Medulla oblongata (tissue), 1 donor: ENCODE results near the gene PPHLN1.
A peak's percentile ranks its signal among the peaks of the same experiment; 100 is the strongest.
"Not testable (repeated sequence)": the region's sequence is repeated elsewhere in the genome, so short reads cannot be mapped to it uniquely, and the experiment has no call there.

Experiments used
- DNase-seq: peaks from one replicate; pipeline ENCODE4 v3.0.0-alpha.2; 2015; ENCODE audit errors: extremely low spot score

The PPHLN1 gene

DNA sequence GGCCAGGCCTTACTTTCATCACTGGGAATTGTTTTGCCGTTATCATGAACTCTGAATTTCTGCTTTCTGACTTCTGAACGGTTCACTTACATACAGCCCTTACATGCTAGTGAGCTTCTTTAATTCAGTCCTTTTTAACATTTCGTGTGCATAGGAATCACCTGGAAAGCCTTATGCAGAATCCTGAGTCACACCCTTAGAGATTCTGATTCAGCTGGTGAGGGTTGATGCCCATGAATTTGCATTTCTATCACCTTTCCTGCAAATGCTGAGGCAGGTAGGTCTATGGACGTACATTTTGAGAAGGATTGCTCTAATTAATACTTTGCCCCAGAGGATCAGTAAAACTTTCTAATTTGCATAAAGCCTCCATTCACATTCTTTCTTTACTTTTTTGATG is 44.0 kb downstream of the PPHLN1 start:
- DNase-seq, result no peak

DNA sequence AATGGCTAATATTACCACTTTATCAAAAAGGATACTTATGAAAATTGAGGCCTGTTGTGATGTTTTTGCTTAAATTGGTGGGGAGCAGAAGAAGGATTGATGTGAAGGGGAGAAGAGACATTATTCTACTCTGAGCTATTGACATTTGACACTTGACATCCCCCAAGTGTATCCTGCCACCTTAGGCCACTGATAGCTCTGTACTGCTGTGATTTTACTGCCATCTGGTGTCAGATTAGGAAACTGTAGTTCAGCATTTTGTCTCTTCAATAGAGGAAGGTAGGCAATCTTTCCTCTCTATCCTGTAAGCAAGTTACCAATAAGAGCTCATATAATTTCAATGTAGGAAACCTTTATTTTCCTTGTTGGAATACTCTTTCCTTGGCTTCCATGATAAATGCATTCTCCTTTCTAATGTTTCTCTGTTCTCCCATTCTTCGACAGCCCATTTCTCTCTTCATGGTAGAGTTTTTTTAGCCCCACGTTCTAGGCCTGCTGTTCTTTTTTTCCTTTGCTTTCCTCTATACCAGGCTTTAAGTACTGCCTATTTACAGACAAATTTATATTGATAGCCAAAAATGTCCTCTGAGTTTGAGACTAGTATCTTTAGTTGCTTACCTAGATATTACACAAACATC is 46.3 kb downstream of the PPHLN1 start:
- DNase-seq, result peak; percentile 79

DNA sequence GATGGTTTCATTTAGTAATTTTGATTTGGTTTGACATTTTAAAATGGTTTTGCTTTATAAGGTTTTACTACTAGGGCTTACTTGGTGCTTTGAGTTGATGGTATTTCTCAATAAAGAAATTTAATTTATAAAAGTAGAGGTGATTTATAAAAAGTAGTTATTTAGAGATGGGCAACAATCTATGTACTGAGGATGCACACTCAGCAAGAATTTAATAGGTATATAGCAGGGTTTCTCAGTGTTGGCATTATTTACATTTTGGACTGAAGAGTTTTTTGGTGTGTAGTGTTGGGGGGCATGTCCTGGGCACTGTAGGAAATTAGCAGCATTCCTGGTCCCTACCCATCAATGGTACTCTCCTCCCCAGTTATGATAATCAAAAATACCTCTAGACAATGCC is 47.7 kb downstream of the PPHLN1 start:
- no peak for DNase-seq

DNA sequence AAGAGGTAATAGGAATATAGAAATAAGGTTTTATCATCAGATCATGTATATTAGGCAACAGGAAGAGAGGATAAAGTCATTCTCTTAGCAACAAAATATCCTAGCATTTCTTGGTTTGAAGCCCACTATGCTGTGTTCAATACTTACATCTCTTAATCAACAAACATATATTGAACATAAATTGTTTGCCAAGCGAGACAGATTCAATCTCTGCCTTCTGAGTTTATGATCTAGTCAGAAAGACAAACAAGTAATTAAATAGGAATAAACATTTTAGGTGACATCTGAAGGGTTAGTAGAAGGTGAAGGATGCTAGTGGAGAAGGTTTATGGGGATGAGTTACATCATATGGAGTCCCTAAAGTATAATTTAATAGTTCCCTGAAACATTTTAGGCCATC is 54.8 kb downstream of the PPHLN1 start:
- no peak for DNase-seq

DNA sequence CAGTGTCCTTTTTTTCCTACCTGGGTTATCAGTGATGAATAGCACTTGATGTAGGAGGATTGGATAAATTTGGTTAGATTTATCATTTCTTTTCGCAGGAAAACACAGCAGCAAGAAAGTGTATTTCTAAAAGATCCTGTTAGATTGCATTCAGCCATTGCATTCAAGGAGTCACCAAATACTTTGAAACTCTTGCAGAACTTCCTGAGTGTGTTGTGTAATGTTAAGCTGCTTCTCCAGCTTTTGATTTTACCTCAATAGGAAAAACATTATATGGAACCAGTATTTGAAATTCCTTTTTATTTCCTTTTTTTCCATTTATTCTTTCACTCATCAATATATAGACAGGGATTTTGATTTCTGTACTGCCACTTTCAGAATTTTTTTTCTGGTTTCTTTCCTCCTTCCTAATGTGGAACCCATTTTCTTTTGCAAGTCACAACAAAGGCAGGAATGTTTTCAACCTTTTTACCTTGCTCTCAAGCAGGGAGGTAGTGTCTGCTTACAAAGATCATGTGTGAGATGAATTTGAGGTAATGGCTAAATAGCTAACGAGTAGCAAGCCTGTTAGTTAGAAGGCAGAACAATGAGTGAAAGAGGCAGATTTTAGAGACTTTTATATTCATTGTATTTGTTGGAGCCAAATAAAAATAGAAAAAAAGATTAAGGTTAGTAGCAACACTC is 56.2 kb downstream of the PPHLN1 start:
- no peak for DNase-seq

DNA sequence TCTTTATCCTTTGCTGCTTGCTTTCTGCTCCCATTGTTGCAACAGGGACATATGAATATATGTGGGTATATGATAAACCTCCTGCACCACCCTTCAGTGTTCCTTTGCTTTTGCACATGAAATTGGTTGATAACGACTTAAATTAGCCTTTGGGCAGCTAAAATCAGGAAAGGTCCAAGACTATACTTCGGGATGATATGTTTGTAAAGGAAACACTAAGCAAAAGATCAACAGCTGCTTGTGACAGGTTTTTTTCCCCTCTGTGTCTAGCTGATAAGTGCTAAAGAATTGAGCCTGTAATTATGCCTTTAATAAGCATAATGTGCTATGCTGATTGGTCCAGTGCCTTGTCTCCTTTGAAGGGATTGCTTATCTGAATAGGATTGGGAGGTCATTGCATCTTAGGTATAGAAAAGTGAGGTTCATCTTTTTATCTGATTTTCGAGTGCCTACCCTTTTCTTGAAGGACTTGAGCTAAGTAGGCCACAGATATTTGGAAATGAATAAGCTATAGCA is 59.4 kb downstream of the PPHLN1 start:
- DNase-seq, result no peak

DNA sequence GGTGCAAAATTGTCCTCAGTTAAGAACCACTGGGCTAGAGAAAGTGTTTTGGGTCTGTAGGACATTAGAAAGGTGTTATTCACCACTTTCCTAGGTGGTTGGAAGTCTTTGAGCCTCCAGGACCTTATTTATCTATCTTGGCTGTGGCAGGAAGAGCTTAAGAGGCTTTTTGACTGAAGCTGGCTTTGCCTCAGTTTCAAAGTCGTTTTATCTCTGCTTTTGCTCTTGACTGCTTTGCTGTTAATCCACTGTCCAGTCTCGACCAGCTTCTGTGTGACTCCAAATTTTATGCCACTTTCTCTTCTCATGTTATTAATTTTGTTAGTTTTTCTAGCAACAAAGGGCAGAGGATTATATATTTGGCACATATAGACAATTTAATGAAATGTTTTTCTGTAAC is 60.3 kb downstream of the PPHLN1 start:
- no peak for DNase-seq

DNA sequence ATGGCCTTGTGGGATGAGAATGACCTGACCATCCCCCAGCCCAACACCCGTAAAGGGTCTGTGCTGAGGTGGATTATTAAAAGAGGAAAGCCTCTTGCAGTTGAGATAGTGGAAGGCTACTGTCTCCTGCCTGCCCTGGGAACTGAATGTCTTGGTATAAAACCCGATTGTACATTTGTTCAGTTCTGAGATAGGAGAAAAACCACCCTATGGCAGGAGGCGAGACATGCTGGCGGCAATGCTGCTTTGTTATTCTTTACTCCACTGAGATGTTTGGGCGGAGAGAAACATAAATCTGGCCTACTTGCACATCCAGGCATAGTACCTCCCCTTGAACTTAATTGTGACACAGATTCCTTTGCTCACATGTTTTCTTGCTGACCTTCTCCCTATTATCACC is 62.1 kb downstream of the PPHLN1 start:
- DNase-seq, result not testable (repeated sequence)

DNA sequence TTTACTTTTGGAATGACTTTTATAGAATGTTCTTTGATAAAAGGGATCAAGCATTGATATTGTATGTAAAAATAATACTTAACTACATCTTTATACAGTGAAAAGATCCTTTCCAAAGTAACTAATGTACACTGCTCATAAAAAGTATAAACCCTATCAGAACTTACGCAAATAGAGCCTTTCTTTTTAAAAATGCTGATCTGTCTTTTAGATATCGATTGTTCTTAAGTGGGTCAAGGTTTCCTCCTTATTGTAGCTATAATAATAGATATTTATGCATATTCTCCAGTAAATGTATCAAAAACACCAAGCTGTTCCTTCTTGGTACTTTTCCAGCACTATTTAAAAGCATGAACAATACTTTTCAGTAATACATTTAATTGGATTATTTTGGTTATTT is 68.5 kb downstream of the PPHLN1 start:
- DNase-seq, result no peak

DNA sequence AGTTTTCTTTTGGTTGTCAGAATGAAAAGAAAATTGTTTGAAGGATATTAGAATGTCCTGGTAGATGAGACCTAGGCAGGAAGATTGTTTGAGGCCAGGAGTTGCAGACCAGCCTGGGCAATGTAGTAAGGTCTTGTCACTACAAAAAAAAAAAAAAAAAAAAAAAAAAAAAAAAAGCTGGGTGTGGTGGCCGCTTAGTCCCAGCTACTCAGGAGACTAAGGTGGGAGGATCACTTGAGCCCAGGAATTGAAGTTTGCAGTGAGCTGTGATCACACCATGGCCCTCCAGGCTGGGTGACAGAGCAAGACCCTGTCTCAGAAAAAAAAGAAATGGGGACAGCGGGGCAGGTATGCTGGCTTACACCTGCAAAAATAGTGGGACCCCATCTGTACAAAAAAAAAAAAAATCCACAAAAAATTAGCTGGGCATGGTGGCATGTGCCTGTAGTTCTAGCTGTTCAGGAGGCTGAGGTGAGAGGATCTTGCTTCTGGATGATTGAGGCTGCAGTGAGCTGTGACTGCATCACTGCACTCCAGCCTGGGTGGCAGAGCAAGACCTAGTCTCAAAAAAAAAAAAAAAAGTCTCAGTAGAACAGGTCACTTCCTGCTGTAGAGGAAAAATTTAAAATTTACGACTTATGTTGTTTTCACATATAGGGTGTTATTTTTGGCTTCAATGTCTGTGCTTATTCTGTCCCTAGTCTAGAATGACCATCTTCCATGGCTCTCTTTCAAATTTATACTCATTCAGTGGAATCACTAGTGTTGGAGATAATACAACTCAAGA is 70.7 kb downstream of the PPHLN1 start:
- no peak for DNase-seq

DNA sequence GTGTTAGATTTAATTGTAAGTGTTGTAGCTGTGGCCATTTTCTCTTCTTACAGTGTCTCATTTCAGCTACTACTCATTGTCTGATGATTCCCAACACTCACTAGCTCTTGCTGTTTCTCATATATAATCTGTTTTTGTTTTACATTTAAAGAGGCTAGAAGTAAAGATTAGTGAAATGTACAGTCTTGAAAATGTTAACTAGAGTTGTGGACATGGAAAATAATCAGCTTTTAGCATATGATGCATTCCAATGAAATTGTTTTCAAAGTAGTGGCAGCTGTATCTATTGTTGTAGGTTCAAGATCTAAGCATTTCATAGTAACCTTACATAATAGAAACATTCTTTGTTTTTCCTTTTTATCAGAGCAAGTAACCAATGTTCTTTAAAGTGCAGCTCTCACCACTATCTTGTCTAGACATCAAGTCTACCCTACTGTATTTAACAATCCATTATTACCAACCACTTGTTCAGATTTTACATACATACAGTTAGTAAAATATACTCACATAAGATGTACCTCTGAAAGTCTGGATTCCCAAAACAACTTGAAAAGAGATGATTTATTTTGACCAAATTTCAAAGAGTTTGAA is 76.9 kb downstream of the PPHLN1 start:
- no peak for DNase-seq

DNA sequence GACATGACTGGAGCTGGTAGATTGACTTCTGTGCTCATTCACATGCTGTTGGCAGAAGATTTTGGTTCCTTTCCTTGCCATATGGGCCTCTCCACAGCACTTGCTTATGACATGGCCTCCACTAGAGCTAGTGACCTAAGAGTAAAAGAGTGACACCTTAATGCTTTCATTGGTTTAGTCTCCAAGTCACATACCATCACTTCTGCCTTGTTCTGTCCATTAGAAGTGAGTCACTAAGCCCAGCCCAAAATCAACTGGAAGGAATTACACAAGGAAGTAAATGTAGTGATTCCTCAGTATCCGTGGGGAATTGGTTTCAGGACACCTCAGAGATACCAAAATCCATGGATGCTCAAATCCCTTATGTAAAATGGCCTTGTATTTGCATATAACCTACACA is 81.3 kb downstream of the PPHLN1 start:
- no peak for DNase-seq

DNA sequence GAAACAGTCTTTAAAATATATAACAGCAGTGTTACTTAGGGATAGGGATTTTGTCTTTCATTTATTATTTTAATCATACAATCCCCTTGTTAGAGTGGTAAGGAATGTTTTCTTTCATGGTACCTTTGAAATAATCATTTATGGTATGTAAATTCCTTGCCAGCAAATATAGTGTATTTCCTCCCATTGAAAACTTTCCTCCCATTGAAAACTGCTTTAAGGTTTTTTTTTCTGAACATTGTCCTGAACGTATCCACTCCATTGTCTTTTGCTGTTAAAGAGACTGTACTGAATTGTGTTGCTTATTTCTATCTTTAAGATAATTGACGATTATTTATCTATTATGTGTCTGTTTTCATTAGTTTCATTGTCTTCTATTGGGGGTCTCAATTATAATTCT is 83.5 kb downstream of the PPHLN1 start:
- no peak for DNase-seq

DNA sequence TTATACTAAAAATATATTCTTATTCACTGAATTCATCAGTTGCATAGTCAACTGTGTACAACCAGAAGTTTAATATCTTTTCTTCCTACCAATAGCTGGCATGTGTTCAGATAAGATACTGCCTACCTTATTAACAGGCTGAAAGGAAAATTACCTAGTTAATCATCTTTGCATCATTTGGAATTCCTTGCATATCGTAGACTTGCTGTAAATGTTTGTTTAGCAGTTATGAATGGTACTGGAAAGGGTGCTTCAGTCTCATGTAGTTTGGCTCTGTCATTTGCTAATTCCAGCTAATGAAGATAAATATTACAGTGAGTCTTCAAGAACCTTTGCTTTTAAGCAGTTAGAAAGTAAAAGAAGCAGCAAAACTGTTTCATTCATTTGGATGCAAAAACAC is 84.4 kb downstream of the PPHLN1 start:
- no peak for DNase-seq

DNA sequence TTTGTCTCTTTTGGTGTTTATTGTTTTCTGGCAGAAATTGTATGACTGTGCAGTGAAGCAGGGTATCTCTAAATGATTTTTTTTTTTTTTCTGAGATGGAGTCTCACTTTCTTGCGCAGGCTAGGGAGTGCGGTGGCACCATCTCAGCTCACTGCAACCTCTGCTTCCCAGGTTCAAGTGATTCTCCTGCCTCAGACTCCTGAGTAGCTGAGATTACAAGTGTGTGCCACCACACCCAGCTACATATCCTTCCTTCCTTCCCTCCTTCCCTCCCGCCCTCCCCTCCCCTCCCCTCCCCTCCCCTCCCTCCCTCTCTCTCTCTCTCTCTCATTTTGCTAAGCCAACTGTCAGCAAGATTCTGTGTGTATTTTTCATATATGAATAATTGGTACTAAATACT is 94.4 kb downstream of the PPHLN1 start:
- DNase-seq, result no peak

DNA sequence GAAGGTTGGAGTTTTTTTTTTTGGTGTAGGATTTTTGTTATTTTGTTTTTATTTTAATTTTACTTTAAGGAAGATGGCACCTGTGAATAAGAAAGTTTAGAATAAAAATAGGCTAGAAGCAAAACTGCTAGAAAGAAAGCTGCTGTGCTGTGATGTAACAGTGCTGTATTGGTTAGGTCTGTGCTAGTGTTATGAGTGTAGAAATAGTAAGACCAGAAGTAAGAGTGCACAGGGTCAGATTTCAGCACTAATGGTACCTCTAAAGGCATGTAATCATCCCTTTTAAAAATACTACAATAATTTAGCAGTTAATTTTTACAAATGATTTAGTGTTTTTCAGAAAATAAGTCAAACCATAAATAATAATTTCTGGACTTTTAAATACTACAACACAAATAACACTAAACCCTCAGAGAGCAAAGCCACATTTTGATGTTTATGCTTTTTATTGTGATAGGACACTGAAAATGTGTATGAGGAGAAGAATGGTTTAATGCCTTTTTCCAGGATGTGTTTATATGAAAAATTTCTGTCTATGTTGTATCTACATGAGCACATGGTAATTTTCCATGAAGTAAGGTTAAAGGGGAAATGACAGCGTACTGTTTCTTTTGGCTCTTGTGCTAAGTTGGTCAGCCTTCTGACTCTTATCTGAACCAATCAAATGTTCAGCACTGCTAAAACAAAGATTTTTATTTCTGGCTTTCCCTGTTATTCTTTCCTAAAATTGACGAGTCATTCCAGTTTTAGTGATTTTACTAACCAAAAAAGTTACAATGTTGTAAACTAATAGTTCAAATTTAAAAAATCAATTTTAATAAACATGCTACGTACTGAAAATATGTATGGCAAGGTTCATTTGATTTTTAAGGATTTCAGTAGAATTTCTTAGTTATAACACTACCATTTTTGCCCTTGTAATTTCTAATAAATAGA is 96.1 kb downstream of the PPHLN1 start:
- DNase-seq, result no peak

DNA sequence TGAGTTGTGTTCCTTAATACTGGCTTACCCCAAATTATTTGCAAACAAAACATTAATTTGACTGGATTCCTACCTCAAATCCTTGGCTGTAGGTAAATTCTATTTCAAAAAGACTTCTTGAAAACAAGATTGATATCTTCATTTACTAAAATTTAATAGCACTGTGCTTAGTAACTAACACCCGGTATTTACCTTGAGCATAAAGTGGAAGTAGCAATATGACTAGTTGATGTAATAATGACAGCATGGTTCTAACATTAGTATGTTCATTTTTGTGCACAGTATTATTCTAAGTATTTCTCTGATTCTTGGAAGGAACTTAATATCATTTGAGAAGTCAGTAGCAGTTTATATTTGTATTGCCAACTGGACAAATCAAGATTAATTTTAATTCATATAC is 96.8 kb downstream of the PPHLN1 start:
- DNase-seq, result no peak

DNA sequence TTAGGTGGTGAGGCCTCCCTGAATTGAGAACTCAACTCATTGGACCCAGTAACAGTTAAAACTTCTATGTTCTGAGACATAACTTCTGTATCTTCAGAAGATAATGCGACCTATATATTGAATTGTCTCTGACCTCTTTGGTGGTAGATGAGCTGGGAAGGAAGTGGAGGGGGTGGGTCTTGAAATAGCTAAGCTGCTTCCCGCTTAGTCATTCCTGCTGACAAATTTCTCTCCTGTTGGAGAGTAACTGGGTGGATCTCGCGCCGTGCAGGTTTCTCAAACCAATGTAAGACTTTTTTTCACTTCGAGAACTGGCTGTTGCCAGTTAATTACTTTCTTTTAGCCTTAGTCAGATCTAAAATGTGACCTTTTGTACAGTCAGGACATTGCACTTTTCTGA is 100.8 kb downstream of the PPHLN1 start:
- DNase-seq, result no peak

DNA sequence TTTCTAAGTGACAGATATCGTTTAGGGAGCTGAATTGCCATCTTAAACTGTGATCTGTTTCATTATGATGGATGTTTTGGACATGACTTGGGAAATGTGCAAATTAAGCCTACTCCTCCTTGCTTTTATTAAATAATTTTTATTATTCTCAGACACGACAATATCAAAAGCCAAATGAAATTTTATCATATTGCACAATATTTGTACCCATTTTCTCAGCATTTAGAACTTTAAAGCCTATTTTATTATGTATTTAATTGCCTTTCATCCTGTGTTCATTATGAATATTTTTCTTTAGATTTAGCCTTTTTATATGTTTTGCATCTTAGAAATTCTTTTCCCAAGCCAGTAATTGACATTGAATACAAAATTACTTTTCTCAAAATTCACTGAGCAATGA is 102.9 kb downstream of the PPHLN1 start:
- DNase-seq, result no peak

DNA sequence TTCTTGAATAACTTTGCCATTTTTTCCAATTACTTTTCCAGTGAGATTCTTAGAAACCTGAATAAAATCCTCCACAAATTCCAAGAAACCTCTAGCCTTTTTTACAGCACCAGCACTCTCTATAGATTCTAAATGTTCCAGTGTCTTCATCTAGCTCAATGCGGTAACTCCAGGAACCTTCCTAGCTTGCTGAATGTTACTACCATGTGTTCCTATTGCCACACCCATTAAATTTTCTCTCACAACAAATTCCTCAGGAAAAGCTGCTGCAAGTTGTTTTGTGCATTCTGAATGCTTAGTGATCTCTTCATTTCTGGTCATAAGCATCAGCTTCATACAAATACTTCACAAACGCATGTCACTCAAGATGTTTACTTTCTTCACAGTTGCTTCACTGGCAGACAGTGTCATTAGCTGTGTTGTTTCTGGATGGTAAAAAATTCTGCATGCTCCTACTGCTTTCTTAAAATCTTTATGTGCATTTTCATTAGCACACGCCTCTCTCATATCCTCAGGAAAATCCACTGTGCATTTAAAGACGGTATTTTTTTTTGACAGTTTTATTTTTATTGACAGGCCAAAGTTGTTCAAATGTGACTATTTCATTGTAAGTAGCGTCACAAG is 106.7 kb downstream of the PPHLN1 start:
- DNase-seq, result no peak

DNA sequence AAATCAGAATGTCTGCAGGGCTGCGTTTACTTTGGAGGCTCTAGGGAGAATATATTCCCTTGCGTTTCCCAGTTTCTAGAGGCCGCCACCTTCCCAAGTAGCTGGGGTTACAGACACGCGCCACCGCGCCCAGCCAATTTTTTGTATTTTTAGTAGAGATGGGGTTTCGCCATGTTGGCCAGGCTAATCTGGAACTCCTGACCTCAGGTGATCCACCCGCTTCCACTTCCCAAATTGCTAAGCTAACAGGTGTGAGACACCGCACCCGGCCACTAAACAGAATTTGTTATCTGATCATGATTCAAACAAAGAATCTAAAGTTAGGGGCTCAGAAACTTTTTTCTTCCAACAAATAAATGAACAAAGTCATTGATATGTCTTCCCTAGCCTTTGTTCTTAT is 114.6 kb downstream of the PPHLN1 start:
- DNase-seq, result no peak
